K562 (cell line): ENCODE data around the gene LAMTOR4. TPM values are rescaled to one million over a fixed set of nuclear protein-coding genes. Genes with fewer than 3 reads are reported as not detected.

Experiments used
- DIDO1 ChIP-seq: fragments of 450-650 bp; IDR thresholded peaks from 2 replicates; pipeline ENCODE4 v1.6.1; 2016; ENCODE audit warnings: low read depth, missing biosample characterization, missing genetic modification characterization
- ELK3 ChIP-seq: fragments of 450-650 bp; formaldehyde crosslinking; IDR thresholded peaks from 2 replicates; pipeline ENCODE4 v1.4.0; 2020; ENCODE audit warnings: mild to moderate bottlenecking
- ETS2 ChIP-seq: IDR thresholded peaks from 2 replicates; pipeline ENCODE4 v1.6.1; 2016; ENCODE audit warnings: borderline replicate concordance, missing genetic modification characterization, mild to moderate bottlenecking, moderate library complexity, missing compliant biosample characterization; ENCODE audit not compliant: poor library complexity, severe bottlenecking
- NFIX ChIP-seq: fragments of 250-450 bp; sonication (Bioruptor Pico); IDR thresholded peaks from 2 replicates; pipeline ENCODE4 v1.4.0; 2020; ENCODE audit warnings: low read depth, mild to moderate bottlenecking, moderate library complexity
- NR3C1 ChIP-seq: sonication (generic); formaldehyde crosslinking; IDR thresholded peaks from 2 replicates; pipeline ENCODE4 v1.8.1; 2022; ENCODE audit warnings: missing genetic modification reagents
- PURB ChIP-seq: sonication (generic); formaldehyde crosslinking; IDR thresholded peaks from 2 replicates; pipeline ENCODE4 v1.9.0; 2021; ENCODE audit warnings: low read depth, mild to moderate bottlenecking, missing genetic modification reagents
- SMARCA5 ChIP-seq: fragments of 450-650 bp; IDR thresholded peaks from 2 replicates; pipeline ENCODE4 v1.6.1; 2016
- SPI1 ChIP-seq: IDR thresholded peaks from 2 replicates; pipeline ENCODE4 v1.6.1; 2011; ENCODE audit warnings: low read depth, low read length, control low read depth, borderline replicate concordance
- ZBTB11 ChIP-seq, 3 experiments: fragments of 200-800 bp in 1 of 3; fragments of 250-450 bp in 1 of 3; fragments of 450-650 bp in 1 of 3; sonication (Bioruptor Pico) in 1 of 3; sonication (Bioruptor generic) in 1 of 3; formaldehyde crosslinking in 1 of 3; IDR thresholded peaks; 2 replicates each; pipeline versions ENCODE4 v1.6.1 to v1.8.0; 2016 to 2022; ENCODE audit warnings: mild to moderate bottlenecking in 2 of 3, missing genetic modification characterization in 2 of 3, missing compliant biosample characterization in 1 of 3, moderate library complexity in 1 of 3
- ZNF146 ChIP-seq: IDR thresholded peaks from one replicate; pipeline ENCODE4 v1.6.1; 2018; ENCODE audit warnings: missing compliant biosample characterization; ENCODE audit not compliant: unreplicated experiment
- ZNF583 ChIP-seq: fragments of 250-450 bp; sonication (Bioruptor Pico); IDR thresholded peaks from 2 replicates; pipeline ENCODE4 v1.4.0; 2020
- polyA plus RNA-seq, 8 experiments: library from polyadenylated mRNA; depleted of rRNA in 4 of 8; stranded (reverse) in 5 of 8; unstranded in 3 of 8; fragments of >200 nt; fragmentation: Nextera tagmentation in 2 of 8; fragmentation: Illumina TruSeq in 1 of 8; extraction: Ambion mirVana in 2 of 8; extraction: Trizol in 1 of 8; gene quantifications; 2 replicates each; pipeline versions ENCODE4 v1.2.1 to v1.2.3, GENCODE V29; 2011 to 2014; ENCODE audit warnings: inconsistent platforms in 1 of 8, missing spikeins in 1 of 8
- total RNA-seq, 7 experiments: library from RNA; depleted of rRNA in 6 of 7; stranded (reverse); fragments of >200 nt in 6 of 7; fragmentation: Illumina TruSeq in 2 of 7; extraction: Trizol in 2 of 7; gene quantifications; 2 replicates each; pipeline versions ENCODE4 v1.2.1 to v1.2.3, GENCODE V29; 2011 to 2021; ENCODE audit warnings: low replicate concordance in 1 of 7
- TF ChIP-seq, protein P1 (sequence below): fragments of 250-450 bp; sonication (Bioruptor Pico); IDR thresholded peaks from 2 replicates; pipeline ENCODE4 v1.5.0; 2021; ENCODE audit warnings: mild to moderate bottlenecking, moderate library complexity
- TF ChIP-seq, protein P2 (sequence below): sonication (generic); formaldehyde crosslinking; IDR thresholded peaks from 2 replicates; pipeline ENCODE4 v1.4.0; 2020; ENCODE audit warnings: mild to moderate bottlenecking, missing genetic modification reagents
- TF ChIP-seq, protein P3 (sequence below): fragments of 200-400 bp; formaldehyde crosslinking; IDR thresholded peaks from 2 replicates; pipeline ENCODE4 v1.6.1; 2017; ENCODE audit warnings: mild to moderate bottlenecking, low read depth, low read length, moderate library complexity

Gene LAMTOR4
- total and polyA plus RNA-seq, 9 of the 15 experiments (the other 6 are each of a cell fraction or from before 2014, with no cell fraction given) = 79.6 to 314 (median 195) TPM

GRCh38 chr7:100159099-100159623 lies 10.4 kb downstream of the LAMTOR4 start (continued):
- TF ChIP-seq, protein P1, sequence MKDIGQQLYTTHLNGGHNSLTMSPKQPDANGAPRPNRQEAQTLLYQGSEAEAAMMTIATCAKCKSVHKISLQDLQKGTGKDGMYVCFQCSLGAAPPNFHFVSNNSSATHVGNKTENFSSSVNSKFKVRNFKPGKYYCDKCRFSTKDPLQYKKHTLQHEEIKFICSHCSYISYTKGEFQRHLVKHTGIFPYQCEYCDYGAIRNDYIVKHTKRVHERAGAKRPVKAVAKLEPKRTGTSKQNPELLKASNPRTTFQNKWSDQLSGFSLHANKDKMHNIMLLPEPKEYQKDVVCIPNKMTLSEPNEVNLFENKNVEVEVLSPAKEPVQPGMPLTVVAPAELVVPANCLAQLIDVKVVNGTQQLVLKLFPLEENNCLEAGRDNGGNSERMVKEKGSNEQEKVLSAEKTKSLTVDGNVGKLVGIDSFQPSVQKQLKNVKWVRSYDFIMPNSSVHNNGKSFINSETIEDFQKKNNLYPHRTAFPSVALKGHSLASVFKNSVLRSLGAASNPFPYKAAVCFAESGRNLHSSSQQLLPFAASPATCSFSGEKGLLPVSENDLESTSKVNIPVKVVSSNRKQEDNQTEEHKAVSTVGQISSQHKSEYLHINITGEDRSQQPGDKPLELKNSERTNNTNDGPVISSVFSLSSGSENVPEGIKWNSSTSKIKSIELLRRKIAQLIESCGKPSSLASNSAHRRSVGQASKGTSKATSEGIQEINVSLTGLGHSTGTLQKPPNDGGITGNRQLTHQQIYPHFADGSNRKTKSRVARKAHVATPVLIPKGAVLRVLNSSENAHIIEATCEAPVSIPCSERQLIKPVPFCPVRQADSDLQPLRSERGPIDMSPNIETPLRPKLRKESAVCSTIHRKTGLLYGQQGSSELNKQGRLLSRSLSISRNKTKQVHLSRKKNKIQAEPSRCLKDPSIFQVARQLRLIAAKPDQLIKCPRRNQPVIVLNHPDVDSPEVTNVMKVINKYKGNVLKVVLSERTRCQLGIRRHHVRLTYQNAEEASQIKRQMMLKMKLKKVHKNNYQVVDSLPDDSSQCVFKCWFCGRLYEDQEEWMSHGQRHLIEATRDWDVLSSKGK = no peak
- TF ChIP-seq, protein P2, sequence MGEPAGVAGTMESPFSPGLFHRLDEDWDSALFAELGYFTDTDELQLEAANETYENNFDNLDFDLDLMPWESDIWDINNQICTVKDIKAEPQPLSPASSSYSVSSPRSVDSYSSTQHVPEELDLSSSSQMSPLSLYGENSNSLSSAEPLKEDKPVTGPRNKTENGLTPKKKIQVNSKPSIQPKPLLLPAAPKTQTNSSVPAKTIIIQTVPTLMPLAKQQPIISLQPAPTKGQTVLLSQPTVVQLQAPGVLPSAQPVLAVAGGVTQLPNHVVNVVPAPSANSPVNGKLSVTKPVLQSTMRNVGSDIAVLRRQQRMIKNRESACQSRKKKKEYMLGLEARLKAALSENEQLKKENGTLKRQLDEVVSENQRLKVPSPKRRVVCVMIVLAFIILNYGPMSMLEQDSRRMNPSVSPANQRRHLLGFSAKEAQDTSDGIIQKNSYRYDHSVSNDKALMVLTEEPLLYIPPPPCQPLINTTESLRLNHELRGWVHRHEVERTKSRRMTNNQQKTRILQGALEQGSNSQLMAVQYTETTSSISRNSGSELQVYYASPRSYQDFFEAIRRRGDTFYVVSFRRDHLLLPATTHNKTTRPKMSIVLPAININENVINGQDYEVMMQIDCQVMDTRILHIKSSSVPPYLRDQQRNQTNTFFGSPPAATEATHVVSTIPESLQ (CRISPR knock-in tag) = no peak
- TF ChIP-seq, protein P3, sequence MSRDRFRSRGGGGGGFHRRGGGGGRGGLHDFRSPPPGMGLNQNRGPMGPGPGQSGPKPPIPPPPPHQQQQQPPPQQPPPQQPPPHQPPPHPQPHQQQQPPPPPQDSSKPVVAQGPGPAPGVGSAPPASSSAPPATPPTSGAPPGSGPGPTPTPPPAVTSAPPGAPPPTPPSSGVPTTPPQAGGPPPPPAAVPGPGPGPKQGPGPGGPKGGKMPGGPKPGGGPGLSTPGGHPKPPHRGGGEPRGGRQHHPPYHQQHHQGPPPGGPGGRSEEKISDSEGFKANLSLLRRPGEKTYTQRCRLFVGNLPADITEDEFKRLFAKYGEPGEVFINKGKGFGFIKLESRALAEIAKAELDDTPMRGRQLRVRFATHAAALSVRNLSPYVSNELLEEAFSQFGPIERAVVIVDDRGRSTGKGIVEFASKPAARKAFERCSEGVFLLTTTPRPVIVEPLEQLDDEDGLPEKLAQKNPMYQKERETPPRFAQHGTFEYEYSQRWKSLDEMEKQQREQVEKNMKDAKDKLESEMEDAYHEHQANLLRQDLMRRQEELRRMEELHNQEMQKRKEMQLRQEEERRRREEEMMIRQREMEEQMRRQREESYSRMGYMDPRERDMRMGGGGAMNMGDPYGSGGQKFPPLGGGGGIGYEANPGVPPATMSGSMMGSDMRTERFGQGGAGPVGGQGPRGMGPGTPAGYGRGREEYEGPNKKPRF = no peak
- TF ChIP-seq ZNF146 (CRISPR knock-in tag) (no peak), DIDO1 (tag) (no peak), ZBTB11 (CRISPR knock-in tag; IDR thresholded peaks at IDR 0.05) (no peak), SMARCA5 (peak; percentile 85; the same call in 1 of the 2 replicates), NFIX (CRISPR knock-in tag) (no peak), ELK3 (CRISPR knock-in tag) (no peak), PURB (no peak), ZNF583 (no peak), NR3C1 (CRISPR knock-in tag) (no peak), SPI1 (peak; percentile 81), ETS2 (tag) (no peak)
